ENCODE data around the gene SLC22A31.
A peak's percentile ranks its signal among the peaks of the same experiment; 100 is the strongest.

SLC22A31 gene

GRCh38 chr16:89155851-89156739 lies 44.2 kb downstream of the SLC22A31 start:
- TF ChIP-seq GLIS3 (CRISPR knock-in tag; IDR thresholded peaks at IDR 0.05) (no peak), TCF4 (CRISPR knock-in tag; IDR thresholded peaks at IDR 0.05; ENCODE audit: borderline replicate concordance) (no peak), OSR1 (CRISPR knock-in tag; IDR thresholded peaks at IDR 0.05) (no peak)
- ATAC-seq: peak; percentile 14; the same call in 2 of the 3 replicates

- peak; percentile 43 for ATAC-seq
- no peak for TF ChIP-seq RARB (CRISPR knock-in tag; IDR thresholded peaks at IDR 0.05)
- TF ChIP-seq SNAI2 (CRISPR knock-in tag; IDR thresholded peaks at IDR 0.05): no peak
- no peak for TF ChIP-seq ZNF8 (CRISPR knock-in tag; IDR thresholded peaks at IDR 0.05)
- no peak for TF ChIP-seq ZFP3 (CRISPR knock-in tag; IDR thresholded peaks at IDR 0.05)
- no peak for TF ChIP-seq CSRNP3 (CRISPR knock-in tag; IDR thresholded peaks at IDR 0.05)
- TF ChIP-seq ZC3H10 (CRISPR knock-in tag; IDR thresholded peaks at IDR 0.05): no peak
- TF ChIP-seq ZFP30 (CRISPR knock-in tag; IDR thresholded peaks at IDR 0.05): no peak
- TF ChIP-seq ZNF70 (CRISPR knock-in tag; IDR thresholded peaks at IDR 0.05): no peak
- TF ChIP-seq ESRRG (CRISPR knock-in tag; IDR thresholded peaks at IDR 0.05): no peak
These were observed 45.1 kb downstream of the SLC22A31 start for GRCh38 chr16:89155184-89155679.

GRCh38 chr16:89154390-89155183 lies 45.8 kb downstream of the SLC22A31 start:
- no peak; the same call in 2 of the 3 replicates for ATAC-seq
- TF ChIP-seq ESRRG (CRISPR knock-in tag; IDR thresholded peaks at IDR 0.05) (no peak), ZC3H10 (CRISPR knock-in tag; IDR thresholded peaks at IDR 0.05) (no peak), ZFP3 (CRISPR knock-in tag; IDR thresholded peaks at IDR 0.05) (no peak), ISL1 (CRISPR knock-in tag; IDR thresholded peaks at IDR 0.05) (no peak), ZNF565 (CRISPR knock-in tag; conservative IDR thresholded peaks at IDR 0.05; ENCODE audit: low read depth) (no peak), RARB (CRISPR knock-in tag; IDR thresholded peaks at IDR 0.05) (no peak), ZNF8 (CRISPR knock-in tag; IDR thresholded peaks at IDR 0.05) (no peak)

GRCh38 chr16:89153848-89154271 lies 46.5 kb downstream of the SLC22A31 start:
- ATAC-seq: no peak
- TF ChIP-seq CREB5 (CRISPR knock-in tag; IDR thresholded peaks at IDR 0.05; ENCODE audit: low read depth) (no peak), CSRNP3 (CRISPR knock-in tag; IDR thresholded peaks at IDR 0.05) (no peak), ZFP30 (CRISPR knock-in tag; IDR thresholded peaks at IDR 0.05) (no peak), ISL1 (CRISPR knock-in tag; IDR thresholded peaks at IDR 0.05) (no peak), ZFP3 (CRISPR knock-in tag; IDR thresholded peaks at IDR 0.05) (no peak), RARB (CRISPR knock-in tag; IDR thresholded peaks at IDR 0.05) (no peak)

- TF ChIP-seq ZFP3 (CRISPR knock-in tag; IDR thresholded peaks at IDR 0.05) (no peak), CSRNP3 (CRISPR knock-in tag; IDR thresholded peaks at IDR 0.05) (no peak), ESRRG (CRISPR knock-in tag; IDR thresholded peaks at IDR 0.05) (no peak)
These were observed 47.3 kb downstream of the SLC22A31 start for GRCh38 chr16:89152831-89153700.

More at GRCh38 chr16:89152831-89153700, 47.3 kb downstream of the SLC22A31 start:
- no peak for ATAC-seq
